OCI-LY1 (cell line): ENCODE measurements around the gene CDK2.

ENCODE experiments used
- EZH2 ChIP-seq: fragments of 200-600 bp; sonication (generic), shearing (Covaris generic); IDR thresholded peaks from 2 replicates; pipeline ENCODE4 v1.8.0; 2017; ENCODE audit warnings: borderline replicate concordance, mixed run types, mild to moderate bottlenecking, antibody characterized with exemption, low read length, moderate library complexity, mixed read lengths
- TF ChIP-seq, protein P1 (sequence below): fragments of 200-600 bp; sonication (generic), shearing (Covaris generic); IDR thresholded peaks from 2 replicates; pipeline ENCODE4 v1.5.1; 2017; ENCODE audit warnings: mild to moderate bottlenecking, antibody characterized with exemption, low read length, moderate library complexity, mixed read lengths

DNA sequence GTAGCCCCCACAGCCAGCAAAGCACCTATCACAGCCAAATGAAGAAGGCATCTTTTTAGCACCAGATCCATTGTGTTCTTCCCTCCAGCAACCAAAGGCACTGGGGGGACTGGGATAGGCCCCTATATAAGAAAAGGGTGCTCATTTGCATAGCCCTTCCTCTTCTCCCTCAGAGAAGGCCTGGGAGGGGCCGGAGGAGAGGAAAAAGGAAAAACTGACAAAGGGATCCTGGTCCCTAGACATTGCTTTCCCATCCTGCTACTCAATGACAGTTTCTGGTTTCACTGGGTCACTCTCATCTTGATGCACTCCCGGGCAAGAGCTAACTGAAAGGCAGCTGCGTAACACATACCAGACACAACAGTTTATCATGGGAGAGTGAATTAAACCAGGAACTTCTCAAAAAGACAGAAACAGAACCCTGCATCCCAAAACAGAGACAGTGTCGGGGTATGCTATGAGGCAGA is 656 bp upstream of the CDK2 start, which contains the start of gene PMEL:
- TF ChIP-seq, protein P1, sequence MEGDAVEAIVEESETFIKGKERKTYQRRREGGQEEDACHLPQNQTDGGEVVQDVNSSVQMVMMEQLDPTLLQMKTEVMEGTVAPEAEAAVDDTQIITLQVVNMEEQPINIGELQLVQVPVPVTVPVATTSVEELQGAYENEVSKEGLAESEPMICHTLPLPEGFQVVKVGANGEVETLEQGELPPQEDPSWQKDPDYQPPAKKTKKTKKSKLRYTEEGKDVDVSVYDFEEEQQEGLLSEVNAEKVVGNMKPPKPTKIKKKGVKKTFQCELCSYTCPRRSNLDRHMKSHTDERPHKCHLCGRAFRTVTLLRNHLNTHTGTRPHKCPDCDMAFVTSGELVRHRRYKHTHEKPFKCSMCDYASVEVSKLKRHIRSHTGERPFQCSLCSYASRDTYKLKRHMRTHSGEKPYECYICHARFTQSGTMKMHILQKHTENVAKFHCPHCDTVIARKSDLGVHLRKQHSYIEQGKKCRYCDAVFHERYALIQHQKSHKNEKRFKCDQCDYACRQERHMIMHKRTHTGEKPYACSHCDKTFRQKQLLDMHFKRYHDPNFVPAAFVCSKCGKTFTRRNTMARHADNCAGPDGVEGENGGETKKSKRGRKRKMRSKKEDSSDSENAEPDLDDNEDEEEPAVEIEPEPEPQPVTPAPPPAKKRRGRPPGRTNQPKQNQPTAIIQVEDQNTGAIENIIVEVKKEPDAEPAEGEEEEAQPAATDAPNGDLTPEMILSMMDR: no peak
- TF ChIP-seq EZH2: no peak
